ENCODE measurements around the gene CRYGA.

DNA sequence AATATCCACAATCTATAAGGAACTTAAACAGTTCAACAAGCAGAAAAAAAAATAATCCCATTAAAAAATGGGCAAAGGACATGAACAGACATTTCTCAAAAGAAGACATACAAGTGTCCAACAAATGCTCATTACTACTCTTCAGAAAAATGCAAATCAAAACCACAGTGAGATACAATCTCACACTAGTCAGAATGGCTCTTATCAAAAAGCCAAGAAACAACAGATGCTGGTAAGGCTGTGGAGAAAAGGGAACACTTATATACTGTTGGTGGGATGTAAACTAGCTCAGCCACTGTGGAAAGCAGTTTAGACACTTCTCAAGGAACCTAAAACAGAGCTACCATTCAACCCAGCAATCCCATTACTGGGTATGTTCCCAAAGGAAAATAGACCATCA lies 10.2 kb downstream of the CRYGA start:
- TF ChIP-seq CTCF (IDR thresholded peaks at IDR 0.05), result no peak
- no peak for TF ChIP-seq POLR2A (IDR thresholded peaks at IDR 0.05)

All from testis (tissue), 2 donors.